Activated naive CD8-positive, alpha-beta T cell treated with anti-CD3 and anti-CD28 coated beads, Interleukin-2, amount 50 U/mL, for 16 hours (primary cell): ENCODE results near the gene XRCC2.

Experiments
- DNase-seq: peaks from one replicate; pipeline ENCODE4 v3.0.0-alpha.2; 2020; ENCODE audit warnings: low read depth, low spot score

The XRCC2 gene

GRCh38 chr7:152615031-152615741 is 60.8 kb downstream of the XRCC2 start:
- no peak for DNase-seq

GRCh38 chr7:152608656-152609055 is 67.3 kb downstream of the XRCC2 start:
- DNase-seq = no peak

- DNase-seq = no peak
Observed at GRCh38 chr7:152608208-152608607, 67.7 kb downstream of the XRCC2 start.

- no peak for DNase-seq
Observed at GRCh38 chr7:152607007-152607406, 68.9 kb downstream of the XRCC2 start.

GRCh38 chr7:152602962-152603361 is 73.0 kb downstream of the XRCC2 start:
- no peak for DNase-seq

GRCh38 chr7:152601305-152601798 is 74.6 kb downstream of the XRCC2 start:
- no peak for DNase-seq

GRCh38 chr7:152600266-152600665 is 75.7 kb downstream of the XRCC2 start:
- DNase-seq = no peak

GRCh38 chr7:152597507-152597906 is 78.4 kb downstream of the XRCC2 start:
- no peak for DNase-seq

GRCh38 chr7:152596824-152597223 is 79.1 kb downstream of the XRCC2 start:
- DNase-seq = no peak
